Measurements from ENCODE around the gene SLX9. TPM values are rescaled to one million over a fixed set of nuclear protein-coding genes. Genes with fewer than 3 reads are reported as not detected.
A peak's percentile ranks its signal among the peaks of the same experiment; 100 is the strongest.

Gene SLX9
- total RNA-seq, 1 experiment from 2014 or later, result 80.1 TPM

- ChIA-PET CTCF (interaction anchor here (0.6 to 1.6 kb wide), 3 partner anchors 55 to 127 kb away, joined by 3 to 5 read pairs (median 4); no protein-coding TSS in a partner anchor), POLR2A (ENCODE audit: unreplicated experiment) (interaction anchor here (0.5 kb wide), 1 partner anchor 61 kb away, joined by 3 read pairs; no protein-coding TSS in a partner anchor)
- H4K20me1 ChIP-seq (ENCODE audit: low read length), result no peaks in the 10 kb centered on the region
- no TSS peak for BruUV-seq (replicated peaks)
- peaks cover 21% of the 10 kb centered on the region for H3K4me1 ChIP-seq (ENCODE audit: insufficient read depth, low read length)
- peak overlapping the region; percentile 42; the same call in 1 of the 2 replicates for H2AFZ ChIP-seq (ENCODE audit: low read length)
- H3K4me2 ChIP-seq (ENCODE audit: low read length), result peak overlapping the region; percentile 49; the same call in 1 of the 2 replicates
- ATAC-seq (peak; percentile 93), DNase-seq (peak; percentile 94)
- no peaks in the 10 kb centered on the region for H3K27me3 ChIP-seq (ENCODE audit: low read length)
- H3K4me3 ChIP-seq (ENCODE audit: low read length), result no peak overlapping the region
- H3K9me3 ChIP-seq (ENCODE audit: low read length), result 0 out of 2 replicates have a peak, but pooled peaks cover 4% of the 10 kb centered on the region
- H3K36me3 ChIP-seq (ENCODE audit: low read depth, low read length), result no peaks in the 10 kb centered on the region
- no peaks in the 10 kb centered on the region for H3F3A ChIP-seq (ENCODE audit: low read length, unreplicated experiment)
- TF ChIP-seq CTCF (conservative IDR thresholded peaks at IDR 0.05; ENCODE audit: low read depth, low read length) (no peak), EZH2 (IDR thresholded peaks at IDR 0.05; ENCODE audit: low read length, unreplicated experiment) (no peak)
- no peaks in the 10 kb centered on the region for H3K9me2 ChIP-seq (replicated peaks; ENCODE audit: low read length)
- H3K27ac ChIP-seq (ENCODE audit: low read length), result no peak overlapping the region
- no peaks in the 10 kb centered on the region for H3K79me2 ChIP-seq (ENCODE audit: low read length)
- no peak overlapping the region for H3K9ac ChIP-seq (ENCODE audit: low read length)
- intact Hi-C loops (cut with micrococcal nuclease), result loop anchor here (1.0 kb wide), 1 partner anchor 11 kb away; no protein-coding TSS in a partner anchor
These were observed 61.6 kb downstream of the SLX9 start for GRCh38 chr21:45001134-45002095.

- no peak overlapping the region for H3K27ac ChIP-seq (ENCODE audit: low read length)
- no peaks in the 10 kb centered on the region for H3K36me3 ChIP-seq (ENCODE audit: low read depth, low read length)
- H3K9ac ChIP-seq (ENCODE audit: low read length), result no peak overlapping the region
- no peak overlapping the region for H2AFZ ChIP-seq (ENCODE audit: low read length)
- no peak overlapping the region for H3K4me2 ChIP-seq (ENCODE audit: low read length)
- intact Hi-C loops (cut with micrococcal nuclease), result no loop called here
- peaks cover 21% of the 10 kb centered on the region for H3K4me1 ChIP-seq (ENCODE audit: insufficient read depth, low read length)
- H3K9me2 ChIP-seq (replicated peaks; ENCODE audit: low read length), result no peaks in the 10 kb centered on the region
- no peak overlapping the region for H3K4me3 ChIP-seq (ENCODE audit: low read length)
- H3K9me3 ChIP-seq (ENCODE audit: low read length), result 0 out of 2 replicates have a peak, but pooled peaks cover 4% of the 10 kb centered on the region
- TF ChIP-seq EZH2phosphoT487 (IDR thresholded peaks at IDR 0.05; ENCODE audit: borderline replicate concordance, low read length) (no peak), CTCF (conservative IDR thresholded peaks at IDR 0.05; ENCODE audit: low read depth, low read length) (no peak), EZH2 (IDR thresholded peaks at IDR 0.05; ENCODE audit: low read length, unreplicated experiment) (no peak)
- H3K79me2 ChIP-seq (ENCODE audit: low read length), result no peaks in the 10 kb centered on the region
- ATAC-seq (no peak), DNase-seq (no peak)
- no TSS peak for BruUV-seq (replicated peaks)
- no peaks in the 10 kb centered on the region for H4K20me1 ChIP-seq (ENCODE audit: low read length)
- CTCF ChIA-PET, result interaction anchor here (1.6 kb wide), 1 partner anchor 126 kb away, joined by 5 read pairs; no protein-coding TSS in a partner anchor
- POLR2A ChIA-PET (ENCODE audit: unreplicated experiment), result interaction anchor here (0.5 kb wide), 1 partner anchor 62 kb away, joined by 3 read pairs; no protein-coding TSS in a partner anchor
- H3F3A ChIP-seq (ENCODE audit: low read length, unreplicated experiment), result no peaks in the 10 kb centered on the region
- no peaks in the 10 kb centered on the region for H3K27me3 ChIP-seq (ENCODE audit: low read length)
These were observed 62.8 kb downstream of the SLX9 start for GRCh38 chr21:45002381-45003204.
